ENCODE results near the gene USP44.

DNA sequence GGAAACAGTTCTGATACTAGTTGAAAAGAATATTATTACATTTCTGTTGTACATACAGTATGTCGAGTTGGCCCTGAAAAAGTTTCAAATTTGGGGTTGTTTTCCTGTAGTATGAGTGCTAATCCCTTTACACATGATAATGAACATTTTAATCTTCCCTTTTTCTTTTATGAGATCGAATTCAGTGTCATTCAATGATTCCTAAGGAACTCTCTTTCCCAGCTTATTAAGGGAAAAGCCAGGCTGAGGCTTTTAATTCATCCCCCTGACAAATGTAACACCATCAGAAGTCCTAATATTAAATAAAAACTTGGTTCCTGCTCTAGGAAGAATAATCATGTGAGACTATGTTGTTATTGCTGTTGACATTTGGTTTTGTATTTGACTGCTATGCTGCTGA, 42.9 kb upstream of the USP44 start:
- TF ChIP-seq FOS (IDR thresholded peaks at IDR 0.05; ENCODE audit: low read depth, low read length) = no peak
- TF ChIP-seq, protein P1, sequence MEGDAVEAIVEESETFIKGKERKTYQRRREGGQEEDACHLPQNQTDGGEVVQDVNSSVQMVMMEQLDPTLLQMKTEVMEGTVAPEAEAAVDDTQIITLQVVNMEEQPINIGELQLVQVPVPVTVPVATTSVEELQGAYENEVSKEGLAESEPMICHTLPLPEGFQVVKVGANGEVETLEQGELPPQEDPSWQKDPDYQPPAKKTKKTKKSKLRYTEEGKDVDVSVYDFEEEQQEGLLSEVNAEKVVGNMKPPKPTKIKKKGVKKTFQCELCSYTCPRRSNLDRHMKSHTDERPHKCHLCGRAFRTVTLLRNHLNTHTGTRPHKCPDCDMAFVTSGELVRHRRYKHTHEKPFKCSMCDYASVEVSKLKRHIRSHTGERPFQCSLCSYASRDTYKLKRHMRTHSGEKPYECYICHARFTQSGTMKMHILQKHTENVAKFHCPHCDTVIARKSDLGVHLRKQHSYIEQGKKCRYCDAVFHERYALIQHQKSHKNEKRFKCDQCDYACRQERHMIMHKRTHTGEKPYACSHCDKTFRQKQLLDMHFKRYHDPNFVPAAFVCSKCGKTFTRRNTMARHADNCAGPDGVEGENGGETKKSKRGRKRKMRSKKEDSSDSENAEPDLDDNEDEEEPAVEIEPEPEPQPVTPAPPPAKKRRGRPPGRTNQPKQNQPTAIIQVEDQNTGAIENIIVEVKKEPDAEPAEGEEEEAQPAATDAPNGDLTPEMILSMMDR (conservative IDR thresholded peaks at IDR 0.05; ENCODE audit: low read depth, low read length) = no peak
- TF ChIP-seq RAD21 (IDR thresholded peaks at IDR 0.05; ENCODE audit: low read length) = no peak
- TF ChIP-seq POLR2A (IDR thresholded peaks at IDR 0.05; ENCODE audit: low read depth, low read length) = no peak
- TF ChIP-seq RCOR1 (IDR thresholded peaks at IDR 0.05; ENCODE audit: insufficient replicate concordance, low read length) = no peak
- no peak for TF ChIP-seq MAFK (IDR thresholded peaks at IDR 0.05; ENCODE audit: low read depth, low read length)
- TF ChIP-seq SMC3 (IDR thresholded peaks at IDR 0.05; ENCODE audit: low read depth, low read length) = no peak
- TF ChIP-seq MXI1 (IDR thresholded peaks at IDR 0.05; ENCODE audit: borderline replicate concordance, low read depth, low read length) = no peak
- TF ChIP-seq CEBPB (IDR thresholded peaks at IDR 0.05; ENCODE audit: low read depth, low read length) = no peak
- no peak for TF ChIP-seq CHD1 (IDR thresholded peaks at IDR 0.05; ENCODE audit: low read depth, low read length)

All from IMR-90 (cell line).